GM23248 (cell line): ENCODE measurements around the gene MAB21L1.

ENCODE experiments used
- EZH2 ChIP-seq: fragments of 200-600 bp; sonication (generic); IDR thresholded peaks from 2 replicates; pipeline ENCODE4 v1.6.1; 2018; ENCODE audit warnings: antibody characterized with exemption, mild to moderate bottlenecking; ENCODE audit not compliant: insufficient read depth, poor library complexity, severe bottlenecking
- EZH2phosphoT487 ChIP-seq: fragments of 200-600 bp; sonication (generic); IDR thresholded peaks from 2 replicates; pipeline ENCODE4 v1.6.1; 2018; ENCODE audit warnings: antibody characterized with exemption, moderate library complexity, mild to moderate bottlenecking, low read depth; ENCODE audit not compliant: insufficient read depth

DNA sequence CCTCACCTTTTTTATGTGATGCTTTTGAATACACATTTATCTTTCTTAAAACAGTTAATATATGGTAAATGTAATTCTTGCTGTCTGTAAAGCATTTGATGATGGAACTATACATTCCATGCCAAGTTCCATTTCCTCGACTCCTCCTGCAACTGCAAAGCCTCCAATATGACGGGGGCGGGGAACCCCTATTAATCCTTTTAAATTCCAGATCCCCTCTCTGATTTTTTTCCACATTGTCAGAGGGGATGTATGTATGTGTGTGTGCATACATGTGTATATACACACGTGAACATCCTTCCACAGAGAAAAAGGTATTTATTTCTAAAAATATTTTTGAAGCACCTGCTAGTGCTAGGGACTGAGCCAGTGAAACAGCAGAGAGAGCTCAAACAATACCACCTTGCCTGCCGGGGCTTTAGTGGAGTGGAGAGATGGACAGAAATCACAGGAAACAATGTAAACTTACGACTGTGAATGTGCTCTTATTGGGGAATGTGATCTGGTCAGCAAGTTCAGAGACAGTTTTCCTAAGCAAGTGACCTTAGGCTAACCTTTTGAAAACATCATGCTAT lies 25.3 kb upstream of the MAB21L1 start:
- TF ChIP-seq EZH2 (no peak), EZH2phosphoT487 (no peak)
